HPDE6-E6E7 (cell line): ENCODE results near the gene UQCC2.
A peak's percentile ranks its signal among the peaks of the same experiment; 100 is the strongest.

Source experiments
- DNase-seq: peaks from one replicate; pipeline ENCODE4 v3.0.0; 2011; ENCODE audit warnings: missing footprints; ENCODE audit errors: extremely low spot score

The UQCC2 gene

DNA sequence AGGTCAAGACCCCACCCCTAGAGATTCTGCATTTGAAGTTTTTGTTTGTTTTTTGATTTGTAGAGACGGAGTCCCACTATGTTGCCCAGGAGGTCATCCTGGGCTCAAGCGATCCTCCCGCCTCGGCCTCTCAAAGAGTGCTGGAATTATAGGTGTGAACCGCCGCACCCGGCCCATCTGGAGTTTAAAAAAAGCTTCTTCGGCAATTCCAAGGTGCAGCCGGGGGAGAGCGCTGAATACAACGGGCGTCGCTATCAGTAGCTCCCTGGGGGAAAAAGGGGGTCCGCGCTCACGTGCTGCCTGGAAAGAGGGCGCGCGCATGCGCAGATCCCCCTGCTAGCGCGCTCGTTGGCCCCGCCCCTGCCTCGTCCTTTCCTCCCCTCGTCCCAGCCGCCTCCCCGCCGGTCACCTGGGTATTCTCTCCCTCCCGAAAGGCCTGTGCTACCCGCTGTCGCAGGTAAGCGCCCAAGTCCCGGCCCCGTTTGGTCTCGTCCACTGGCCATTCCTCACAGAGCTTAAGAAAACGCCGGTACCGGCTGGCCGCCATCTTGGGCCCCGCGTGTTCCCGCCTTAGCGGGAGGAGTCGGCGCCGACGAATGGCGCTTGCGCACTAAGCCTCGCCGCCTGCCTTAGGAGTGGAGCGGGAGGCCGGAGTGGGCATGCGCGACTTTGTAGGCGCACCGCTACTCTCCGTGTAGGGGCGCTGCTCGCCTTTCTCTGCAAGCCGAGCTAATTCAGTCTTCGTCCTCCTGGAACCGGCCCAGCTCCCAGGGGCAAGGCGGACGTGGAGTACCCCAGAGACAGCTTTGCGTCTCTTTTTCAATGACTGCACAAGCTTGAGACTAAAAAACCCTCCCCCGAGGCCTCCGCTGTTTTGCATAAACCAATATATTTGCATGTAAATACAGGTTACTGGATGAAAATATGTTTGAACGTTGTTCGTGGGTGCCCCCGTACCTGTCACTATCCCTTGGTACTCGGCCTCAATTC lies at the start of gene UQCC2:
UQCC2 (minus strand) TSS at position 561 of the 990 bp plus-strand sequence; CDS start at position 547, 14 bp downstream.
- peak; percentile 96 for DNase-seq

DNA sequence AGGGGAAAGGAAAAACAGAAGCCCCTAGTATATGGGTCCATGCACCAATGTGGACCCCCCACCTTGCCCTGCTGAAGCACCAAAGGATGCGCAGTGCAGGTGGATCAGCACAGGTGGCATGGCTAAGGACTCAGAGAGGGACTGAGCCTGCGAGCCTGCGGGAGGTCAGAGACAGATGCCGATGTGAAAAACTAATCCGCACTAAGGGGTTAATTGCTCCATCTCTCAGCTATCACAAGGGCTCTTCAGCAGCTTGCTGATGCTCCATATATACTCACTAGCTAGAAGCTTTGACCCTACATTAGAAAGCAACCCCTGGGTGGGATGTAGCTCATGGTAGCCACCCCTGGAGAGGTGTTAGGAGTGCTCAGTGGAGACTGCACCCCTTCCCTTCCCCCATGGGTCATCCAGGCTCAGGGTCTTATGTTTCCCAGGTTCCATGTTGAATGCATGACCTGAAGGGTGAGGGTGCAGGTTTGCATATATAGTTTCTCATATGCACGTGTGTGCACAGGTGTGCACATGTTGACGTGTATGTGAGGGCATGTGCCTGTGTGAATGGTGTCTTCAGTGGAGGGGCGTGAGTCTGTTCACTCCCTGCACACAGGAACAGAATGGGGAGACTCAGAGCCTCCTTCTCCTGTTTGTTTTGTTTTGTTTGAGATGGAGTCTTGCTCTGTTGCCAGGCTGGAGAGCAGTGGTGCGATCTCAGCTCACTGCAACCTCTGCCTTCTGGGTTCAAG lies 48.6 kb upstream of the UQCC2 start:
- DNase-seq: no peak

DNA sequence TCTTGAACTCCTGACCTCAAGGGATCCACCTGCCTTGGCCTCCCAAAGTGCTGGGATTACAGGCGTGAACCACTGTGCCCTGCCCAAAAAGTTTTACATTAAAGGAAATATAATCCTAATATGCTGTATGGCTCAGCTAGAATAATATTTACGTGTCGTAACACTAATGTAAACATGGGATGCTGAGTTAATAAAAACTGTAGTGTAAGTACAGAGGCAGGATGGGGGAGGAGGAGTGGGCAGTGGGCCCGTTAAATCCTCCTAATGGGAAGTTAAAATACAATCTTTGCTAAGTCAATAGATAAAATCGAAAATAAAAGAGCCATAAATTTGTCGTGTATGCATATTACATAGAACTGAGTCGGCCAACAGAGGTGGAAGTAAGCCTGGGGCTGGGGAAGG lies 47.3 kb upstream of the UQCC2 start:
- no peak for DNase-seq

DNA sequence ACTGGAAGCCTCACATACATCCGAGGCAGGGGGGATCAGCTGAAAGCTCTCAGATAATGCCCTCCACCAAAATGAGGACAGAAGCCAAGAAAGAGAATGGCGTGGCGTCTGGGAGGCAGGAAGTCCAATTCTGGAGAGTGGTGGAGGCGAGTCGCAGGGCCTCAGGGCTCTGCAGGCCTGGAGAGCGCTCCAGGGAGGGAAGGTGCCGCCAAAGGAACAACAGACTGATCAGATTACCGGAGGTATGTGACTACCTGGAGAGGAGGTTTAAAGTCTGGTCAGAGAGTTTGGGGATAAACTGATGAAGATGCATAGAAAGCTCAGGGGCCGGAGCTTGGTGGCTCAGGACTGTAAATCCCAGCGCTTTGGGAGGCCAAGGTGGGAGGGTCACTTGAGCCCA lies 46.4 kb upstream of the UQCC2 start:
- no peak for DNase-seq

DNA sequence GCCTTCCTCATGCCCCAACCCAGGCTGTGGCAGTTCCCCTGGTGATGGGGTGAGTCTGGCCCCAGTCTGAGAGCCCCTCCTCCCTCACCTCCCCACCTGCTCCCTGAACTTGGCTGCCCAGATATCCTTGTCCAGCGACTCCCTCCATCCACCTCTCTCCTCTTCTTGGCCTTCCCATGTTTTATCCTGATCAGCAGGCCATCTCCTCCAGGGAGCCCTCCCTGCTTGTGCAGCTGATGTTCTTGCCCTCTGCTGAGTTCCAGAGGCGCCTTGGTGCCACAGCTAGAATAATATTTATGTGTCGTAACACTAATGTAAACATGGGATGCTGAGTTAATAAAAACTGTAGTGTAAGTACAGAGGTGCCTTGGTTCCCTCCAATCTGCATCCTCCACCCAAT lies 45.6 kb upstream of the UQCC2 start:
- no peak for DNase-seq

DNA sequence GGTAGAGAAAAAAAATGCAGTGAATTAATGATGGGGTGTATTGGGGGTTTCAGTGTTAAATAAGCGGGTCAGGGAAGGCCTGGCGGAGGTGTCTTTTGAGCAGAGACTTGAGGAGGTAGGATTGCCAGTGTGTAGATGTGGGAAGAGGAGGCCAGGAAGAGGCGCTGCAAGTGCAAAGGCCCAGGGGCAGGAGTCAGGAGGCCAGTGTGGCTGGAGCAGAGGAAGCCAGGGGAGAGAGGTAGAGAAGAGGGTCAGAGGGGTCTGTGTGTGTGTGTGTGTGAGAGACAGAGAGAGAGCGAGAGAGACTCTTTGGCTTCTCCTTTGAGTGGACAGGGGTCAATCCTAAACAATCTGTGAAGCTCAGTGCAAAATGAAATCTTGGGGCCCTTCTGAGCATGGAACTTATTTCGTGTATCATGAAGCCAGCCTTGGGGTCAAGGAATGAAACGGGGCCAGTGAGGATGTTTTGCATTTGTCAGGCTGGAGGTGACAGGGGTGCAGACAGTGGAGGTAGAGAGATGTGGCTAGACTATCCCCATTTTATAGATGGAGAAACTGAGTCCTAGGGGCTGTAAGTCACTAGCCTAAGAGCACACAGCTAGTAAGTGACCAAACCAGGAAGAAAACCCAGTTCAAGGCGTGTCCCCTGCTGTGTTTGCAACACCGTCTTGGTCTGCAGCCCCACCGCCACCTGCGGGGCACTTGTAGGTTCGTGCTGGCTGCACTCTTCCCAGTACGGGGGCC lies 44.9 kb upstream of the UQCC2 start:
- DNase-seq: no peak

DNA sequence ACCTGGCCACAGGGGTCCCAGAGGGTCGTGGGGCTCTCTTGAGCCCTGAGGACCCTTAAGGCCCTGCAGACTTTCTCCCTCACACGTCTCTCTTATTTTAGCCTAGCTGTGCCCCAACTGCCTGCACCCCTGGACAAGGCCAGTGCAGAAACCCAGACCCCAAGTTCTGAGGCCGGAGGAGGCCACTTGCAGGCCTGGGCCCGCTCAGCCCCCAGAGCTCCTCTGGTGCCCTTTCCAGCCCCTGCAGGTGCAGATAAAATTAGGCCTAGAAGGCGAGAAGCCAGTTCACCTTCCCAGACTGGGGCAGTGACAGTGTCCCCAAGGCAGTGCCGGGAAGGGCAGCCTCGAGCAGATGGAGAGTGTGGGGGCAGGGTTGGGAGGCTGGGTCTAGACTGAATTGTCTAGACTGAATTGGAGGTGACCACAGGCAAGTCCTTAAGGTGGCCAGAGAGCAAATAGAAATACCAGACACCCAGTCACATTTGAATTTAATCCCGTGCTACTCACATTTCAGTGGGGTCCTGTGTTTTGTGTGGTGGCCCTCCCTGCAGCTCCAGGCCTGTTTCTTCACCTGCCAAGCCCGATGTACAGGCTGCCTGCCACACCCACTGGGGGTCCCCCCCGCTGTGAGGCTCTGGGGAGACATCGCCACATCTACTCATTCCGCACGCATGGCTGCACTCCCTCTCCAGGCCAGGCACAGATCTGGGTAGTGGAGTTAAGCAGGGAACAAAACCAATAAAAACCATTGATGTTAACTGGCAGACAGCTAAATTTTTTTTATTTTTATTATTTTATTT lies 43.8 kb upstream of the UQCC2 start:
- DNase-seq: no peak

DNA sequence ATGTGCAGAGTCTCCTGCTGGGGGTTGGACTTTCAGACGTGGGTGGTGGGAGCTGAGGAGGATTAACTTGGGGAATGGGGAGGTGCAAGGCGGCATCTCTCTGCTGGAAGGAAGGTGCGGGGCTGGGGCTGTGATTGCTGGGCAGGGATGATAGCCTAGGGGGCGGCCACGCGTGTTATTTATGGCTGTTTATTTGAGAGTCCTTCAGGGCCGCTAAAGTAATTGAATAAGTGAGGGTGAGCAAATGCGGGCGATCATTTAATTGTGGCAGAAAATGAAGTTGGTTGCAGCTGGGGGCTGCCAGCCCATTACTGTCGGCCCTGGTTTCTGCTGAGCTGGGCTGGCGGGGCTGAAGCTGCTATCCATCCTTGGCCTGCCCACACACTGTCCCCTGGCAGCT lies 42.7 kb upstream of the UQCC2 start:
- DNase-seq: no peak

DNA sequence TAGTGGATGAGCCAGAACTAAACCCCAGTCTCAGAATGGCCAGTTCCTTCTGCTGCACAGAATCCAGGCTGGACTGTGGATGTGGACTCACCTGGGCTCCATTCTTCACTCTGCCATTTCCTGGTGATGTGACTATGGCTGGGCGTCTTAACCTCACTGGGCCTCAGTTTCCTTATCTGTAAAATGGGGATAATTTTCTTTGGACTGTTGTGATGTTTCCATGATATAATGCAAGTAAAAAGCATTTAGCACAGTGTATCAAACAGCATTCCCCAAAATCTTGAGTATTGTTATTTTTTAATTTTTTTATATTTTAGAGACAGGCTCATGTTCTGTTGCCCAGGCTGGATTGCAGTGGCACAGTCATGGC lies 41.1 kb upstream of the UQCC2 start:
- no peak for DNase-seq

DNA sequence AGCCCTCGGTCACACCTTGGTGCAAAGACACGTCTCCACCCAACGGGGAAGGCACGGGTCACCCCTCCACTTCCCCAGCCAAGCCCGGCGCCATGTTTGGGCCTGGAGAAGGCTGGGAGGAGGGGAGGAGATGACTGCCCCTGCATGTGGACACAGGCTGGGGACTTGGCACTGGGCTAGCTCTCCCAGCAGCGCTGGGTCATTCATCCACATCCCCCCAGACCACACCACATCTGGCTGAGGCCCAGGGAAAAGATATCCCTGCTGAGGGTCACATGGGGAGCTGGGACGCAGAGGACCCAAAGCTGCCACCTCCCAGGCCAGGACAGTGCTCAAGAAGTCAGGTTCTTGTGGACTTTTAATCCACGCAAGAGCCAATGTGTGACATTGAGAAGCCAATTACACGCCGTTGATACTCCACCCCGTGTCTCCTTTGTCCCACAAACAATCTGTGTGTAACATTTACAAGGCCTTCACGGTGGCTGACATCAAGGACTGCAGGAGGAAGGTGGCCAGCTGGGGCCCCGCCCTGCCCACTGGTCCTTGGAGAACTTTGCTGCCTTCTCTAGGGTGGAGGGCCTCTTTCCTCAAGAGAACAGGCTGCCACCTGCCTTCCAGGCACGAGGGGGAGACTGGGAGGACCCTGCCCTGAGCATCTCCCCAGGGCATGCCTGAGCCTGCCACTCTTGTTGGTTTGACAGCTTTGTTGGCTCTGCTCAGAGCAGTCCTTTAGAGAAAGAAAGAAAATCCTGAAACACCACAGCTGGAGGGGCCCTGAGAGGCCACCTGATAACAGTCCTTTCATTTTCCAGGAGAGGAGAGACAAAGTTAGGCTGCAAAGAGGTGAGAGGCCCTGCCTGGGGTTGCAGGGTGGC lies 40.5 kb upstream of the UQCC2 start:
- peak; percentile 58 for DNase-seq

DNA sequence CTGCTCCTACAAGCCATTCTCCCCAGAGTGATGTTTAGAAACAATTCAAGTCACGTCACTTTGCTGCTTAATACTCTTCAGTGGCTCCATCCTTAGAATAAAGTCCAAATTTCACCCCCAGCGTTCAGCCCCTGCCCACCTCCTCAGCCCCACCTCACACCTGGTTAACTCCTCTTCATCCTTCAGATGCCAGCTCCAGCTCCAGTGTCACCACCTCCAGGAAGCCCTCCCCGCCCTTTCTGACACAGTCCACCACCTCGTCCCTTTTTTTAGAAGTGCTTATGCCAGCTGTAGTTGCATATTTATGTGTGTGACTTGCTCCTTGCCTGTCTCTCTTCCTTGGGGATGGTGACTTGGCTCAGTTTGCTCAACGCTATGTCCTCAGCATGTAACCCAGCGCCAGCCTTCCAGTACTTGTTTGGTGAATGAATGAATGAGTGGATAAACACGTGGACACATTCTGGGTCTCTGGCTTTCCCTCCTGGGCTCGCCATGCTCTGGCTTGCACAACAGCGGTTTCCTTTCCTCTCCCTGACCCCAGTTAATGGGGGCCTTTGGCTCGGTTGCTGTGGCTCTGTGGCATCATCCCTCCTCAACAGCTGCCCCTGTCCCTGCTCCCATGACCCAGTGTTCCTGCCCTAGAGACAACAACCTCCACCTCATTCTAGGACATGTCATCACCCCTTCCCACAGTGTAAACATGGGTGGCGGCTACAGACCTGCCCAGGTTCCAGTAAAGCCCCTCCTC lies 38.9 kb upstream of the UQCC2 start:
- DNase-seq: no peak

DNA sequence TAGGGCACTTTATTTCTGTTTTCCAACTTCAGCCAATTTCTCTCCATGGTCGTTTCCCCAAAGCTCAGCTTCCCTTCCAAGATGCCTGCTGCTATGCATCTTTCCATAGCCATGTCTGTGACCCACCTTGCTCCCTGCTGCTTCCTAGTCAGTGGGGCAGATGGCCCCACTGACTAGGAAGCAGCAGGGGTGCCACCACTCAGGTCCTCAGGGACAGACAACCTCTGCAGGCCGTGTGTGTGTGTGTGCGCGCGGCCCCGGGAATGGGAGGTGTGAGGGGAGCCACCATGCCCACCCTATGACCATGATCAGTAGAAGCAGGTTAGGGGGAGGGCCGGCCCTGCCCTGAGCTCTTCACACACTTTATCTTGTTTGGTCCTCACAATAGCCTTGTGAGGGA lies 37.9 kb upstream of the UQCC2 start:
- DNase-seq: no peak

DNA sequence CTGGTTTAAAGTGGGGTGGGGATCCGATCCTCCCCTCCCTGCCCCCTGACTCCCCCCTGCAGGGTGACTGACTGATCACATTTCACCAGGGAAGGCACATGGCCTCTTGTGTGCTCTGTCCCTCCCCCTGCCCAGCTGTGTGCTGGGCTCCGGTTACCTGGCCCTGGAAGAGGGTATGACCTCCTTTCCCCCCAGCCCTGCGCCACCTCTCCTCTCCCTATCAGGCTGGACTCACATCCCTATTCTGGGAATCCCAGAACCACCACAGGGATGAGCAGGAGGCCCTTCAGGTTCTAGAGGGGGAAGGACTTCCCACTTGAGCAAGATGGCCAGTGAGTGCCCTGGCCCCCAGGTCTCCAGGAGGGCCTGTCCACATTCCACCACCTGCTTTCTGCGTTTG lies 37.3 kb upstream of the UQCC2 start:
- no peak for DNase-seq

DNA sequence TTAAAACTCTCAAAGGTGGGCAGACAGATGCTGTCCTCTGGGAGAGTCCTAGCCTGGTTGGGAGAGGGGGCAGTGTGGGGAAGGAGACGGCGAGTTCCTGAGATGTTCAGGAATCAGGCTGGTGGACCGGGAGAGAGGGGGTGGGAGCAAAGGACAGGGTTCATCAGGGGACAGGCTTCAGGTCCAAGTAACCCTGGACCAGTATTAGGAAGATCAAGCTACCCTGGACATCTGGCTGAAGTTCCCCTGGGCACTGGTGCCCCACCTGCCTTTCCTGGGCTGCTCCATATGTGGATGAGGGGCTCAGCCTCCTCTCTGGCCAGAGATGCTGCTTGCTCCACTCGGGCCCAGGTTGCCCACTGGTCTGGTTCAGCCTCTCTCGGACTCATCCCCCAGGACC lies 36.3 kb upstream of the UQCC2 start:
- no peak for DNase-seq

DNA sequence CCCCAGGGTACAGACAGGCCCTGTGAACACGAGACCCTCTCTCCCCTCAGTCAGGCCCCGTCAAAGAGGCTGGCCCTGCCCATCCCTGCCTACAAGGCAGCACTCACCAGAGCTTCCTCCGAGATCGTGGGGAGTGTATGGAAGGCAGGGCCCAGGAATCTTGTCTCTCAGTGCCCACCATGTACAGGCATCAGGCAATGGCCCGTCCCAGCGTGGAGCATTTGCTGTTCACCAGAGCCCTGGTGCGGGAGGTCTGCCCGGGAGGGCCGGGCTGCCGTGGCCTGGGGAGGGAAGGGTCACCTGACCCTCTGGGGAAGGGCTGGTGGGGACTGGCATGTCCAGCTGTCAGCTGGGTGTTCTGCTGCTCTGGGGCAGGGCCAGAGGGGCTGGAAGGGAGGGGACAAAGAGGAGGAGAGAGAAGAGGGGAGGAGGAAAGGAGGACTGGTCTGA lies 35.2 kb upstream of the UQCC2 start, which contains the start of gene IP6K3:
IP6K3 (minus strand) TSS at position 255 of the 450 bp plus-strand sequence. CDS start 11,429 bp downstream, outside the sequence.
- DNase-seq: no peak

DNA sequence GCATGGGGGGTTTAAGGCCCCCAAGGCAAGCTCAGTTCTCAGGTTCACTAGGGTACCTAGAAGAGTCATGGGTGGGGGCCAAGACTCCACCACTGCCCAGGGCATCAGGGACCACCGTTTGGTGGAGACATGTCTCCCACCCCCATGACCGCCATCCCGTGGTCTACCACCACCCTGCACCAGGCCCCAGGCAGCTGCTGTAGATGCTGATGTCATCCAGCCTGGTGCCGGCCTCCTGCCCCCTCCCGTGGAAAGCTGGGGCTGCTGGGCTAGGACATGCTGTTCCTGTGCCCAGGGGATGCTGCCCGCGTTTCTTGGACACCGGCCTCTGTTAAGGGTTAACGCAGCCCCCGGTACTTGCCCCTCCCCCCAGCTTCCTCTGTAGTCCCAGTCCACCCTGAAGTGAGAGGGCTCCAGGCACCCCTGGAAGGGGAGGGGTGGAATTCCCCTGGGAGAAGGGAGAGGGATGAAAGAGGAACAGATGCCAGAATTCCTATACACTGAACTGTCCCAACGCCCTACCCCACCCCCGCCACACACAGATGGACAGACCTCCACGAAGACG lies 34.6 kb upstream of the UQCC2 start:
- DNase-seq: no peak

DNA sequence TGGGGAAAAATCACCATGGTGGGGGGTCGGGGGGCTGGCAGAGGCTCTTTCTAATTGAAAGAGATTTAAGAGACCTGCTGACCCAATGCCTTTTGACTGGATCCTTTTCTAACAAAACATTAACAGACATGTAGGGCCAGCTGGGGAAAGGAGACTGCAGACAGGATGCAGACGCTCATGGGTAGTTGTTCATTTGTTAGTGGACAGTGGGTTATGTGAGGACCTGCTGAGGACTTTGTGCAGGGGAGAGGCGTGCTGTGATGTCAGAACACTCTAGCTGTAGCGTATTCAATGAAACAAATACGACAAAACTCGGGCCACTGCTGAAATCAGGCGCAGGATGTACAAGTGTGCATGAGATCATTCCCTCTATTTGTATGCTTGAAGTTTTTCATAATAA lies 34.0 kb upstream of the UQCC2 start:
- DNase-seq: no peak

DNA sequence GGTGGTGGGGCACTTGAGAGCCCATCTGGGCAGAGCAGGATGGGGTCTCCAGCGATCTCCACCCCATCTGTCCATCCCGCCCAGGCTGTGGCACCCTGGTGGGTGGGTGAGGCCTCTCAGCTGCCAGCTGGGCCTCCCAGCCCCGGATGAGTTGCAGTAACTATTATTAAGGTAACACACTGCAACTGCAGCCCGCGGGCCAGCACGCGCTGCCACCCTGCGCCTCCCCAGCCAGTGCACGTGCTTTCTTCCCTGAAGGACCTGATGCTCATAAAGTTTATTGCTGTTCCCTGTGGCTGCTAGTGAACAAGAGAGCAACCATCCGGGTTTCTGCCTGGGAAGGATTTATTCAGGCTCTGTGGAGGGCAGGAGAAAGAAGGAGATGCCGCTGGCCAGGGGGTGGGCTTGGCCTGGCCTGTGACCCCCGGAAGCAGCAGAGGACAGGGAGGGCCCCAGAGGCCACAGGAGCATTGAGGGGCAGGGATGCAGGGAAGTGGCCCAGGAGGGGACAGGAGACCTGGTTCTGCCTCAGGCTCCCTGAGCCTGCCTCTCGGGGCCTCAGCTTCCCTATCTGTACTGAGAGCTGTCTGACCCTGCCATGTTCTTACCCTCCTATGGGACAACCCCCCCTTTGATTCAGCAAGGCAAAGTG lies 33.5 kb upstream of the UQCC2 start:
- DNase-seq: no peak
